NB4 (cell line): ENCODE data around the gene NCAPH2.
A peak's percentile ranks its signal among the peaks of the same experiment; 100 is the strongest.

Experiments
- DNase-seq: peaks from one replicate; pipeline ENCODE4 v3.0.0; 2010; ENCODE audit warnings: low read depth
- H3K4me3 ChIP-seq: one replicate; pipeline ENCODE4 v1.5.1; 2011; ENCODE audit warnings: mild to moderate bottlenecking, low read depth, low read length, moderate library complexity
- MYC ChIP-seq: IDR thresholded peaks from 2 replicates; pipeline ENCODE4 v1.6.1; 2011; ENCODE audit warnings: low read depth, low read length
- POLR2A ChIP-seq: IDR thresholded peaks from 2 replicates; pipeline ENCODE4 v1.6.1; 2011; ENCODE audit warnings: mild to moderate bottlenecking; ENCODE audit not compliant: insufficient read length; ENCODE audit errors: extremely low read depth
- TF ChIP-seq, protein P1 (sequence below): IDR thresholded peaks from one replicate; pipeline ENCODE4 v1.5.1; 2012; ENCODE audit warnings: low read depth, low read length
- TF ChIP-seq, protein P2 (sequence below): IDR thresholded peaks from 2 replicates; pipeline ENCODE4 v1.6.1; 2011; ENCODE audit warnings: low read depth, low read length

Gene NCAPH2

DNA sequence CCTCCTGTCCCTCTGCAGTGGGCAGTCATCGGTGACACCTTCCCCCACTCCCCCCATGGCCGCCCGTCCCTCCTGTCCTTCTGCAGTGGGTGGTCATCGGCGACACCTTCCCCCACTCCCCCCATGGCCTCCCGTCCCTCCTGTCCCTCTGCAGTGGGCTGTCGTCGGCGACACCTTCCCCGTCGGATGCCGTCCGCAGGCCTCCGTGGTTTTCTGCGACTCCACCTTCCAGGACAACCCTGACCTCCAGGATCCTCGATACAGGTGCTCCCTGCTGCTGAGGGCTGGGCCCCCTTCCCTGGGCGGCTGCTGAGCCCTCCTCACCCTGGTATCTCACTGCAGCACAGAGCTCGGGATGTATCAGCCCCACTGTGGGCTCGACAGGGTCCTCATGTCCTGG is 19.1 kb upstream of the NCAPH2 start:
- no peak overlapping the region for H3K4me3 ChIP-seq
- DNase-seq: no peak
- TF ChIP-seq POLR2A (no peak), MYC (no peak)
- TF ChIP-seq, protein P1, sequence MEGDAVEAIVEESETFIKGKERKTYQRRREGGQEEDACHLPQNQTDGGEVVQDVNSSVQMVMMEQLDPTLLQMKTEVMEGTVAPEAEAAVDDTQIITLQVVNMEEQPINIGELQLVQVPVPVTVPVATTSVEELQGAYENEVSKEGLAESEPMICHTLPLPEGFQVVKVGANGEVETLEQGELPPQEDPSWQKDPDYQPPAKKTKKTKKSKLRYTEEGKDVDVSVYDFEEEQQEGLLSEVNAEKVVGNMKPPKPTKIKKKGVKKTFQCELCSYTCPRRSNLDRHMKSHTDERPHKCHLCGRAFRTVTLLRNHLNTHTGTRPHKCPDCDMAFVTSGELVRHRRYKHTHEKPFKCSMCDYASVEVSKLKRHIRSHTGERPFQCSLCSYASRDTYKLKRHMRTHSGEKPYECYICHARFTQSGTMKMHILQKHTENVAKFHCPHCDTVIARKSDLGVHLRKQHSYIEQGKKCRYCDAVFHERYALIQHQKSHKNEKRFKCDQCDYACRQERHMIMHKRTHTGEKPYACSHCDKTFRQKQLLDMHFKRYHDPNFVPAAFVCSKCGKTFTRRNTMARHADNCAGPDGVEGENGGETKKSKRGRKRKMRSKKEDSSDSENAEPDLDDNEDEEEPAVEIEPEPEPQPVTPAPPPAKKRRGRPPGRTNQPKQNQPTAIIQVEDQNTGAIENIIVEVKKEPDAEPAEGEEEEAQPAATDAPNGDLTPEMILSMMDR: no peak
- TF ChIP-seq, protein P2, sequence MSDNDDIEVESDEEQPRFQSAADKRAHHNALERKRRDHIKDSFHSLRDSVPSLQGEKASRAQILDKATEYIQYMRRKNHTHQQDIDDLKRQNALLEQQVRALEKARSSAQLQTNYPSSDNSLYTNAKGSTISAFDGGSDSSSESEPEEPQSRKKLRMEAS: no peak

DNA sequence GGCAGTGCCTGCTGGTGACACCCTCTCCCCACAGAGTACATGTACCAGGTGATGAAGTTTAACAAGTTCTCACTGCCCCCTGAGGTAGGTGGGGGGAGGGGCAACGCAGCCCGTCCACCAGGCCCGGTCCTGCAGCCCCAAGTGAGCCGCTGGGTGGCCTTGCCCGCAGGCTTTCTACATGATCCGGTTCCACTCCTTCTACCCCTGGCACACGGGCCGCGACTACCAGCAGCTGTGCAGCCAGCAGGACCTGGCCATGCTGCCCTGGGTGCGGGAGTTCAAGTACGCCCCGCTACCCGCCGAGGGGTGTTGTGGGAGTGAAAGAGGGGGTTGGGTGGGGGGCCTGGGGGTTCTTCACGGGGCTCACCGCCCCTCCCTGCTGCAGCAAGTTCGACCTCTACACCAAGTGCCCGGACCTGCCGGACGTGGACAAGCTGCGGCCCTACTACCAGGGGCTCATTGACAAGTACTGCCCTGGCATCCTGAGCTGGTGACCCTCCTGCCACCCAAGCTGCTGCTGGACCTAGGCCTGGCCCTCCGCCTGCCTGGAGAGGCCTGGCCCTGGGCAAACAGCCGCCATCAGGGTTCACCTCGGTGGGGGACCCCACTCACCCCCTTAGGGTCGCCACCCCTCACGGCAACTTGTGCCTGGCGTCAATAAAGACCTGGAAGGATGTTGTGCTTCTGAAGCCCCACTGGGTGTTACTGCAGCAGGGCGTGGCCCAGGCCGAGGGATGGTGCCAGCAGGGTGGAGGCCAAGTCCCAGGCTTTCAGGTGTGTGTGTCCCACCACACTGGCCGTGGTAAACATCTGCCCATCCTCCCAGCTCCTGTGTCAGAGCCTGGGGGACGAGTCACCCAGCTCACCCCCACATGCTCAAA is 18.4 kb upstream of the NCAPH2 start:
- TF ChIP-seq, protein P2: no peak
- no peak for TF ChIP-seq POLR2A
- TF ChIP-seq MYC: no peak
- DNase-seq: no peak
- H3K4me3 ChIP-seq: no peak overlapping the region

DNA sequence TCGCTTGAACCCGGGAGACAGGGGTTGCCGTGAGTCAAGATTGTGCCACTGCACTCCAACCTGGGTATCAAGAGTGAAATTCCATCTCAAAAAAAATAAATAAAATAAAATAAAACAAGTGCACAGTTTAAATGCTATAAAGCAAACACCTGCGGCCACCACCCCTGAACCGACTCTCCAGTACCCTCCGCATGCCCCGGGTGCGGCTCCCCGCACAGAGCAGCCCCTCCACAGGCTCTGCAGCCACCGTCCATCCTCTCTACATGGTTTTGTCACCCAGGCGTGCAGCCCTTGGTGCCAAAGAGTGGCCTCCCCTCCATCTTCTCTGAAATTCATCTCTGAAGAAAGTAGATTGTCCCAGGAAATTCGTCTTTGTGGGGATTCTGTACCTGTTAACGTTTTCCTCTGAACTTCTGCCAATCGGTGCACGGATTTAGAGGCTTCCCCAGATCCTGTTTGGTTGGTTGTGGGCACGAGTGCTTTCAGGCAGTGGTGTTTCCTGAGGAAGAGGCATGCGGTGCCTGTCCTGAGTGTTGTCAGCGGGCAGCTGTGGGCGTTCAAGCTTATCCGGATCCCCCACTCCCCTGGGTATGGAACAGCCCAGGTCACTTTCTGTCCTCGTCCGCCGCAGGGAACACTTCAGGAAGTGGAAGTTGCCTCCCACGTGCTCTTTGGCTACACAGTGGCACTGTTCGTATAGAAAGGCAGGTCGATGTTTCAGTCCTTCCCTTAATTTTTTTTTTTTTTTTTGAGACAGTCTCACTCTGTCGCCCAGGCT is 17.3 kb upstream of the NCAPH2 start:
- H3K4me3 ChIP-seq: no peak overlapping the region
- TF ChIP-seq POLR2A: no peak
- TF ChIP-seq, protein P1: no peak
- no peak; the same call in 1 of the 2 replicates for TF ChIP-seq MYC
- TF ChIP-seq, protein P2: peak; percentile 86
- peak; percentile 86 for DNase-seq

DNA sequence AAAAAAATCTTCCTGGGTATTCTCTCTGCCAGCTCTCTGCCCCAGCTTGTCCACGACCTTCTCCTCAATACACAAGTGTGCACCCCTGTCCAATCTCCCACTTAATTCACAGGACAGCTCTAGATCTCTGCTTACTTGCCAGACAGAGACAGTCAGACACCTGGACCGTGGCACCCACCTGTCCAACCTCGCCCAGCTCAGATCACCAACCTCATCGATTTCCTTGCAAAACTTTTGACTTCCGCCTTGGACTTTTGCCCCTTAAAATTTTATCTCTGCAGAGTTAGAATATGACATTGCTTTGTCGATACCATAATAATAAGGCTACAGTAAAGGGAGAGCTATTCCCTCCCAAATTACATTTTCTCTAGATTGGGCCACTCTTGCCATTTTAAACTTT is 10.9 kb upstream of the NCAPH2 start:
- no peak for TF ChIP-seq MYC
- H3K4me3 ChIP-seq: no peak overlapping the region
- no peak for DNase-seq

DNA sequence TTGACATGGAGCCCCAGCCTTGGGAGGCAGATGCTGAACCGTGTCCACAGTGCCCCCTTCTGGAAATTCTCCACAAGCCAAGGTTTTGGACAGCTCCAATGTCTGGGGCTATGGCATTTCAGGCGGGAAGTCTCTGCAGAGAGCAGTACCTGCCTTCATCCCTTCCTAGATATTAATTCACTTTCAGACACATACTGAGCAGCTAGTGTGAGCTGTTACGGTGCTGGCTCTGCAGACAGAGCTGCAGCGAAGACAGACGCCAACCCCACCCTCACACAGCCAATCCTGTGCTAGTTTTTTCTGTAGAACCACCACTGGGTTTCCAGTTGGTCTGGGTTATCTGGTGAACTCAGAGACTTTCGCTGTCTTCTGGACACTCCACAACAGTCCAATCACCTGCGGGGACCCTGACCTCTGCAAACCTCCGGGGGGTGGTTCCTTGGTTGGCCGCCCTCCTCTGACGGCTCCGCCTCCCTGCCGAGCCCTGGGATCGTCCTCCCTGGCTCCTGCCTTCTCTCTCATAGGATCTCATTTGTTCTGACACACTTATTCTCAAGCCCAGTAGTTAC is 9.6 kb upstream of the NCAPH2 start:
- DNase-seq: peak; percentile 77
- H3K4me3 ChIP-seq: no peak overlapping the region
- TF ChIP-seq POLR2A: no peak
- TF ChIP-seq, protein P1: peak; percentile 61

DNA sequence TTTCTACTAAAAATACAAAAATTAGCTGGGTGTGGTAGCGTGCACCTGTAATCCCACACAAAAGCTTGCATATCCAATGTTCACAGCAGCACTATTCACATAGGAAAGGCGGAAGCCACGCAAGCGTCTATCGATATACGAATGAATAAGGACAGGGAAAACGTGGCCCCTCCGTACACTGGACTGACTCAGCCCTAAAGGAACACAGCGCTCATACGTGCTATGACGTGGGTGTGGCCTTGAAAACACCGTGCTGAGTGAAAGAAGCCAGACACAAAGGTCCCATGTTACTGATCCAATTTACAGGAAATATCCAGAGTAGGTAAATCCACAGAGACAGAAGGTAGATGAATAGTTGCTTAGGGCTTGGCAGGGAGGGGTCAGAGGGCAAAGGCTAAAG is 7.6 kb upstream of the NCAPH2 start:
- H3K4me3 ChIP-seq: no peak overlapping the region
- DNase-seq: no peak
- TF ChIP-seq MYC (no peak), POLR2A (no peak)
- TF ChIP-seq, protein P1: no peak
- TF ChIP-seq, protein P2: no peak
